Epithelial cell of proximal tubule (primary cell): ENCODE data around the gene PNP. TPM values are rescaled to one million over a fixed set of nuclear protein-coding genes. Genes with fewer than 3 reads are reported as not detected.
A peak's percentile ranks its signal among the peaks of the same experiment; 100 is the strongest.

Experiments
- DNase-seq: peaks from one replicate; pipeline ENCODE4 v3.0.0-alpha.2; 2011; ENCODE audit warnings: low read depth
- H3K4me3 ChIP-seq: 2 replicates; pipeline ENCODE4 v1.5.1; 2011; ENCODE audit warnings: low read depth, mild to moderate bottlenecking, low read length
- CTCF ChIP-seq: conservative IDR thresholded peaks from 2 replicates; pipeline ENCODE4 v1.5.1; 2012; ENCODE audit warnings: low read depth, mild to moderate bottlenecking, low read length
- total RNA-seq: library from RNA; depleted of rRNA; stranded (reverse); fragments of >200 nt; gene quantifications from 2 replicates; pipeline ENCODE4 v1.2.3, GENCODE V29; 2015

Gene PNP
- total RNA-seq, 1 donor from 2014 or later = 152 TPM

- DNase-seq = no peak
- no peak for TF ChIP-seq CTCF
- H3K4me3 ChIP-seq = no peak overlapping the region
These were observed 9.7 kb downstream of the PNP start for GRCh38 chr14:20478894-20479293.

- no peak for TF ChIP-seq CTCF
- DNase-seq = no peak
- H3K4me3 ChIP-seq = no peak overlapping the region
These were observed 13.2 kb downstream of the PNP start for GRCh38 chr14:20482382-20482781.

- TF ChIP-seq CTCF = no peak
- no peak for DNase-seq
- no peak overlapping the region for H3K4me3 ChIP-seq
These were observed 16.7 kb downstream of the PNP start for GRCh38 chr14:20485900-20486299.

- no peak for DNase-seq
- no peak for TF ChIP-seq CTCF
- no peak overlapping the region for H3K4me3 ChIP-seq
These were observed 17.6 kb downstream of the PNP start for GRCh38 chr14:20486684-20487395.

- DNase-seq = no peak
- peak; percentile 33 for TF ChIP-seq CTCF
- H3K4me3 ChIP-seq = no peak overlapping the region
These were observed 18.2 kb downstream of the PNP start for GRCh38 chr14:20487396-20487725.

- no peak overlapping the region for H3K4me3 ChIP-seq
- no peak for TF ChIP-seq CTCF
- DNase-seq = peak; percentile 64
These were observed 20.1 kb downstream of the PNP start for GRCh38 chr14:20489093-20489994.

GRCh38 chr14:20490563-20490962 lies 21.4 kb downstream of the PNP start:
- no peak for TF ChIP-seq CTCF
- DNase-seq = no peak
- no peak overlapping the region for H3K4me3 ChIP-seq
